GM18868 (cell line): ENCODE results near the gene UBLCP1.
"Not testable (repeated sequence)": the region's sequence is repeated elsewhere in the genome, so short reads cannot be mapped to it uniquely, and the experiment has no call there.

Source experiments
- ATAC-seq: cut with Tn5 transposase; IDR thresholded peaks from one replicate; pipeline ENCODE4 v1.9.1; 2021; ENCODE audit warnings: mild to moderate bottlenecking, moderate library complexity; ENCODE audit not compliant: unreplicated experiment

UBLCP1 gene

GRCh38 chr5:159262859-159263568 lies at the start of gene UBLCP1:
UBLCP1 (plus strand) TSS chr5:159263290; CDS start chr5:159268916, 5,626 bp downstream.
- ATAC-seq, result peak; percentile 91

- ATAC-seq, result no peak
Observed at GRCh38 chr5:159214486-159215271, 48.4 kb upstream of the UBLCP1 start.

DNA sequence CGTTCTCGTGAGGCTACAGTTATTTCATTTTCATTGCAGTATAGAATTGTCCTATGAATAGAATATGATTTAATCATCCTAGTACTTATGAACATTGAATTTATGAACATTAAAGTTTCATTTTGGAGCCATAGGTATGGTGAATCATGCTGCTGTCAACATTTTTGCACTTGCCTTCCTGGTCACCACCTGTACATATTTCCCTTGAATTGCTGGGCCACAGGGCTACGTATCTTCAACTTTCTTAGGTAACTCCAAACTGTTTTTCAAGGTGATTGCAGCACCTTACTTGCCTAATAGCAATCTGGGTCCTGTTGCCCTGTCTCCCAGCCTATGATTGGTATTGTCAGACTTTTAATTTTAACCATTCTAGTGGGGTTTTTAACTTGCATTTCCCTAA lies 47.2 kb upstream of the UBLCP1 start:
- no peak for ATAC-seq

DNA sequence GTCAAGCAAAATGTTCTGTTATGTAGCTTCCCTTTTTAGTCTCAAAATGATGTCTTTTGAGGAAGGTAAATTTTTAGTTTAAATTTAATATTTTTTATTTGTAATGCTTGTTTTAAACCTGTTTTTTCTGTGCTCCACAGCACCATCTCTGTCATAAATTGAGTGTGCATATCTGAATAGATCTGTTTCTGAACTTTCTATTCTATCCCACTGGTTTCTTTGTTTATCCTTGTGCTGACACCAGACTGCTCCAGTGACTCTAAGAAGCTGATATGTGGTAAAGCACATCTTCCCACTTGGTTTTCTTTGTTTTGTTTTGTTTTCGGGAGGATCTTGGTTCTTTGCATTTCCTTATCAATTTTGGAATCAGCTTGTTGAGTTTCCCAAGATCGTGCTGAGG lies 46.6 kb upstream of the UBLCP1 start:
- no peak for ATAC-seq

DNA sequence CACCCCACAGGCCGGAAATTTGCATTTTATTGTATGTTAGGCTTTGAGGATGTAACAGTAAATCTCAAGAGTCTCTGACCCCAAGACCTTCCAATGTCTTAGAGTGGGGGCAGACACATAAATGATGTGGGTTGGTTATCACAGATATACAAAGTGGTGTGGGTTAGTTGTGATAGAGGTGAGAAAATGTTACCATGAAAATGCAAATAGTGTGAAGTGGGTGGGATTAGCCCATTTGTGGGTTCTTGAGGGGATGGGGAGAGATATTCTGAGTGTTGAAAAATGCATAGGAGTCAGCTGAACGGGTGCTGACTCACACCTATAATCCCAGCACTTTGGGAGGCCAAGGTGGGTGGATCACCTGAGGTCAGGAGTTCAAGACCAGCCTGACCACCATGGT lies 45.9 kb upstream of the UBLCP1 start:
- no peak for ATAC-seq

- ATAC-seq, result no peak
Observed at GRCh38 chr5:159218595-159219023, 44.5 kb upstream of the UBLCP1 start.

- no peak for ATAC-seq
Observed at GRCh38 chr5:159220206-159220605, 42.9 kb upstream of the UBLCP1 start.

- no peak for ATAC-seq
Observed at GRCh38 chr5:159223469-159223868, 39.6 kb upstream of the UBLCP1 start.

DNA sequence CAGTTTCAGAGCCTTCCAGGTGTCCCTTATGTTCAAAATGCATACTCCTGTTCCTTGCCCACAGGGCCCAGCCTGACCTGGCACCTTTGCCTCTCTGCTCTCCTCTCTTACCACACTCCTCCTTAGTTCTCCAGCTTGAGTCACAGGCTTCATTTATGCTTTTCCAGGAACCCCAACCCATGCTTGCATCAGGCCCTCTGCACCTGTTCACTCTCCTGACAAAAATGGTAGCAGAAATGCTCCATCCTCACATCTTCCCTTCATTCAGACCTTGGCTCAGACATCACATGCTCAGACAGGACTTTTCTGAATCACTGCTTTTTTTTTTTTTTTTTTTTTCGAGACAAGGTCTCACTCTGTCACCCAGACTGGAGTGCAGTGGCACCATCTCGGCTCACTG lies 38.6 kb upstream of the UBLCP1 start:
- no peak for ATAC-seq

DNA sequence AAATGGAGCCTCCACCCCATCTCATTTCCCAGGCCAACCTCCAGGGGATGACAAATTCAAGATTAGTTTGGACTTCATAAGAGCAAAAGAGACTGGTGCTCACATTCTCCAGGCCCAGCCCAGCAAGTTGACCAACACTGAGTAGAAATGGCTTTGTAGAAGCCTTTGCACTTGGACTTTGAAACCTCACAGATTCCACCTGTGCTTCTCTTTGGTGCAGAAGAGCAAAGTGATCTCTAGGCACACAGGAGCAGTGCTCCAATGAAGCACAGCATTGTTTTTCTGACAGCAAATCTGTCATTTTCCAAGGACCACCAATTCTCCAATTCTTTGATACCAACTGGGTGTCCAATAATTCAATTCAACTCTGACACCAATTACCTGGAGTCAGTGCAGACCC lies 36.6 kb upstream of the UBLCP1 start:
- ATAC-seq, result no peak

- ATAC-seq, result no peak
Observed at GRCh38 chr5:159227452-159227851, 35.6 kb upstream of the UBLCP1 start.

DNA sequence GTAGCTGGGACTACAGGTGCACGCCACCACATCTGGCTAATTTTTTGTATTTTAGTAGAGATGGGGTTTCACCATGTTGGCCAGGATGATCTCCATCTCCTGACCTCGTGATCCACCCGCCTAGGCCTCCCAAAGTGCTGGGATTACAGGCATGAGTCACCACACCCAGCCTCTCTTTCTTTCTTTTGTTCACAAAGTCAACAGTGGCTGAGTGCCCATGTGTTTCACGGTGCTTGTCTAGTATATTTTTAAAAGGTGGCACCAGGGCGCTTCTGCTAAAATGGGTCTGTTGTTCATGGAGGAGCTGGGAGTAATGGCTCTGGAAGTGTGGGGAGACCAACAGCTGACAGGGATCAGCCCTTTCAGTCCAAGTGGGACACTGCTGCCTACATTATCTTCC lies 35.0 kb upstream of the UBLCP1 start:
- ATAC-seq, result not testable (repeated sequence)

GRCh38 chr5:159230657-159231056 lies 32.4 kb upstream of the UBLCP1 start:
- ATAC-seq, result no peak

DNA sequence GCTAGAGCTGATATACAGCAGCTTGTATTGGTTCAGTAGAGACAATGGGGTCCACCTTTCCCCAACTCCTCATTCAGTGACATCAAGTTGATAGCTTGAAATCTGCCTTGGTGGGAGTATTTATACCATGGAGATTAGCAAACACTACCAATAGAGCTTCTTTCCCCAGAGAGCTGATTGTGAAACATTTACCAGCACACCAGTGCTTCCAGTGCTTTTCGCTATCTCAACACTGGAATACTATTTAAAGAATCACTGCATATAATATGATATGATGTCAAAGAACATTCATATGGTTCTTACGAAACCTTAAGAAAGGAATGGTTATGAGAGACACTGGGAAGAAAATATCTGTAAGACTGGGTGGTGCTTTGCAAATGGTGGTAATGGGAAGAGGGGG lies 31.9 kb upstream of the UBLCP1 start:
- no peak for ATAC-seq

DNA sequence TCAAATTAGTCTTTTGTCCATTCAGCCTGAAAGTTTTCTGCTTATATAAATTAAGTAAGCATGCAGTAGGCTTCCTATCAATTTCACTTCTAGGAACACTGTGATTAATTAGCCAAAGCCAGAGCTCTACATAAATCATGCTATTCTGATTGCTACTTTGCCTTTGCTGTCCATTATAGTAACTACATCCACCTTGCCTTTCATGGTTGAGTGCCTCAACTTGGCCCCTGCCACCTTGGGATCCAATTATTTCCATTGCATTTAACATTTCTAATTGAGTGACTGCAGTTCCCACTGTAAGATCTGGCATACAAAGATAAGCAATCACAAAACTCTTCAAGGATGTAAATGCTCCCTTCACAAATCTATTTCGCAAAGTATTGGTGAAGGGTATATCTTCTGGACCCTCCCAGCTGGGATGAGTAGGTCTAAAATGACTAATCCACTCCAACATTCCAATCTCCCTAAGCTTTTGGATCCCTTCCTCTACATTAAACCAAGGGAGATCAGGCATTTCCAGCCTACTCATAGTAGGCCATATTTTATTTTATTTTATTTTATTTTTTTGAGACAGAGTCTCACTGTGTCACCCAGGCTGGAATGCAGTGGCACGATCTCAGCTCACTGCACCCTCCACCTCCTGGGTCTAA lies 27.1 kb upstream of the UBLCP1 start:
- ATAC-seq, result not testable (repeated sequence)

DNA sequence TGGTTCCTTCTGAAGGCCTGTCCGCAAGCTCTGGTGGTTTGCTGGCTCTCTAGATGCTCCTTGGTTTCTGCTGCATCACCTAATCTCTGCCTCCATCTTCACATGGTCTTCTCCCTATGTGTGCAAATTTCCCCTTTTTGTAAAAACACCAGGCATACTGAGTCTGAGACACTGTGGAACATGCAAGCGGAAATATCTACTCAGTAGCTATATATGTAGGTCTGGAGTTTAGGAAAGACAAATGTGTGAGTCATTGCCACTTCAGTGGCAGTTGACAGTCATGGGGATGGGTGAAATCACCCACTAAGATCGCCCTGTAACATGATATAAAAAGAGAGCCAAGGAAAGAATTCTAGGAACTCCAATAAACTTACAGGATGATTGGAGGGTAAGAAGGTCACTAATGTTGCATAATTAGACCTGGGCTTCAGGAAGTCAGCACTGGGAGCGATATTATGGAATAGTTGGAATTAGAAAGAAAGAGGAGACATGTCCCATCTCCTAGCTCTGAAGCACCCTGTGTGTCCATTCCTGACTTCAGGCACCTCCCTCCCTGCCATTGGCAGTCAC lies 22.7 kb upstream of the UBLCP1 start:
- ATAC-seq, result no peak

GRCh38 chr5:159241946-159242552 lies 21.0 kb upstream of the UBLCP1 start:
- ATAC-seq, result no peak

- ATAC-seq, result no peak
Observed at GRCh38 chr5:159242656-159243055, 20.4 kb upstream of the UBLCP1 start.

DNA sequence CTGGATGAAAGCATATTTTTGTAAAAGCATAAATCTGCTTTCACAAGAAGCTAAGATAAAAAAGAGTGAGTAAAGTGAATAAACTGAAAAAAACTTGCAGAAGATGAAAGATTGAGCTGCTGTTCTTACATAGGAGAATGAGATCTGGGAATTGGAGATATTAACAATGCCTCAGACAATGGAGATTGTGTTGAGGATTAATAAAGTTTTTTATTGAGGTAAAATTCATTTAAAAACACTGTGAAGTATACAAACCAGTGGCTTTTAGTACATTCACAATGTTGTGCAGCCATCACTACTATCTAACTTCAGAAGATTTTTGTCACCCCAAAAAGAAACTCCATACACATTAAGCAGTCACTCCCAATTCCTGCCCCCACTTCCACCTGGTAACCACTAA lies 19.7 kb upstream of the UBLCP1 start:
- ATAC-seq, result no peak

DNA sequence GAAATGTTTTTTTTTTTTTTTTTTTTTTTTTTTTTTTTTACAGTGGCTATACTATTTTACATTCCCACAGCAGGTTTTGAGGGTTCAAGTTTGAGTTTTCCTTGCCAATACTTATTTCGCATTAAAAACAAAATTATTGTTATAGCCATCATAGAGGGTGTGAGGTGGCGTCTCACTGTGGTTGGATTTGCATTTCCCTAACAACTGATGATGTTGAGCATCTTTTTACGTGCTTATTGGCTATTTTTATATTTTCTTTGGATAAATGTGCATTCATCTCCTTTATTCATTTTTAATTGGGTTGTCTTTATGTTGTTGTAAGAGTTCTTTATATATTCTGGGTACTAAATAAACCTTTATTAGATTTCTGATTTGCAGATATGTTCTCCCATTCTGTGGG lies 18.9 kb upstream of the UBLCP1 start:
- no peak for ATAC-seq

DNA sequence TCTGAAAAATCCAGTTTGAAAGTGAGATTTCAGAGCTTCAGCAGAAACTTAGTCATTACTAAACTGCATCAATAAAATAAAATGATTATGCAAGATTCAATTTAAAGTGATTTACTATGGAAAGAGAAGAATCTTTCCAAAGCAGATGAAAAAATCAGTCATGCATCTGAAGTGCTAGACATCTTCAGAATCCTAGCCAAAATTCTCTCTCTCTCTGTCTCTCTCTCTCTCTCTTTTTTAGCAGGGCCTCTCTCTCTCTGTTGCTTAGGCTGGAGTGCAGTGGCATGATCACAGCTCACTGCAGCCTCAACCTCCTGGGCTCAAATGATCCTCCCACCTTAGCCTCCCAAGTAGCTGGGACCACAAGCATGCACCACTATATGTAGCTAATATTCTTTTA lies 18.2 kb upstream of the UBLCP1 start:
- ATAC-seq, result no peak
